HG02610 (cell line): ENCODE results near the gene PRMT1.
"Not testable (repeated sequence)": the region's sequence is repeated elsewhere in the genome, so short reads cannot be mapped to it uniquely, and the experiment has no call there.

Experiments used
- ATAC-seq: cut with Tn5 transposase; IDR thresholded peaks from one replicate; pipeline ENCODE4 v1.9.1; 2021; ENCODE audit warnings: mild to moderate bottlenecking, moderate library complexity; ENCODE audit not compliant: unreplicated experiment

Gene PRMT1

GRCh38 chr19:49677231-49677900 lies at the start of gene PRMT1:
TSS of gene PRMT1 (plus strand) at chr19:49677271. CDS start at chr19:49677281, 10 bp downstream.
- ATAC-seq = no peak

GRCh38 chr19:49629659-49630058 lies 47.4 kb upstream of the PRMT1 start:
- ATAC-seq = no peak

GRCh38 chr19:49631014-49631588 lies 46.0 kb upstream of the PRMT1 start:
- no peak for ATAC-seq

- ATAC-seq = no peak
Measured at GRCh38 chr19:49631610-49632192, 45.4 kb upstream of the PRMT1 start.

GRCh38 chr19:49632576-49632975 lies 44.5 kb upstream of the PRMT1 start:
- ATAC-seq = no peak

- ATAC-seq = not testable (repeated sequence)
Measured at GRCh38 chr19:49633273-49633672, 43.8 kb upstream of the PRMT1 start.

- ATAC-seq = no peak
Measured at GRCh38 chr19:49635530-49636232, 41.4 kb upstream of the PRMT1 start.

GRCh38 chr19:49636233-49636932 lies 40.7 kb upstream of the PRMT1 start:
- ATAC-seq = no peak

GRCh38 chr19:49637821-49638738 lies 39.0 kb upstream of the PRMT1 start:
- no peak for ATAC-seq

GRCh38 chr19:49639401-49640112 lies 37.5 kb upstream of the PRMT1 start:
- ATAC-seq = no peak

- ATAC-seq = peak; percentile 64
Measured at GRCh38 chr19:49640113-49640898, 36.8 kb upstream of the PRMT1 start, which contains the start of gene RRAS. TSS of gene RRAS (minus strand) at chr19:49640143. CDS start at chr19:49640098, 45 bp downstream.

- peak; percentile 64 for ATAC-seq
Measured at GRCh38 chr19:49641688-49642491, 35.2 kb upstream of the PRMT1 start, which contains the start of gene SCAF1. TSS of gene SCAF1 (plus strand) at chr19:49642209. CDS start at chr19:49645027, 2,818 bp downstream.

GRCh38 chr19:49642492-49643035 lies 34.5 kb upstream of the PRMT1 start:
- no peak for ATAC-seq

GRCh38 chr19:49643466-49643865 lies 33.6 kb upstream of the PRMT1 start:
- no peak for ATAC-seq

- ATAC-seq = no peak
Measured at GRCh38 chr19:49645592-49645991, 31.5 kb upstream of the PRMT1 start.

GRCh38 chr19:49645995-49646394 lies 31.1 kb upstream of the PRMT1 start:
- ATAC-seq = no peak

- no peak for ATAC-seq
Measured at GRCh38 chr19:49646586-49646985, 30.5 kb upstream of the PRMT1 start.
